ENCODE results near the gene ANKS1B.

- TF ChIP-seq CTCF (IDR thresholded peaks at IDR 0.05) (no peak), EP300 (IDR thresholded peaks at IDR 0.05) (no peak)
These were observed 673.4 kb downstream of the ANKS1B start for GRCh38 chr12:99311373-99311772.

Measured in suprapubic skin (tissue), 3 donors.